ENCODE data around the gene CTRL. TPM values are rescaled to one million over a fixed set of nuclear protein-coding genes. Genes with fewer than 3 reads are reported as not detected.

The CTRL gene
- total RNA-seq, 4 donors from 2014 or later = 0.87 to 3.6 (median 1.6) TPM

- Histone ChIP-seq H3K4me1 (peaks cover 0 to 27% (median 20%) of the 10 kb centered on the region in 4 donors), H3K9me3 (no peaks in the 10 kb centered on the region), H3K27ac (no peak overlapping the region), H3K27me3 (no peaks in the 10 kb centered on the region), H3K4me3 (no peak overlapping the region), H3K36me3 (peaks cover 0 to 41% (median 5%) of the 10 kb centered on the region in 3 donors)
- no peak for DNase-seq (ENCODE audit: low spot score in 2 of 2)
- WGBS, 2 donors = 80 to 82% methylated on average over 6 to 7 of the region's 7 CpGs
- TF ChIP-seq POLR2A (IDR thresholded peaks at IDR 0.05) (no peak), EP300 (IDR thresholded peaks at IDR 0.05) (no peak), CTCF (IDR thresholded peaks at IDR 0.05) (no peak)
Measured at GRCh38 chr16:67933805-67934204, 2.1 kb upstream of the CTRL start.

- H3K27ac ChIP-seq = no peak overlapping the region
- peaks cover 0 to 28% (median 19%) of the 10 kb centered on the region in 4 donors for H3K4me1 ChIP-seq
- peaks cover 0 to 53% (median 8%) of the 10 kb centered on the region in 3 donors for H3K36me3 ChIP-seq
- no peaks in the 10 kb centered on the region for H3K9me3 ChIP-seq
- H3K4me3 ChIP-seq = no peak overlapping the region
- TF ChIP-seq POLR2A (IDR thresholded peaks at IDR 0.05) = no peak
- TF ChIP-seq EP300 (IDR thresholded peaks at IDR 0.05) = no peak
- no peak for TF ChIP-seq CTCF (IDR thresholded peaks at IDR 0.05)
- no peaks in the 10 kb centered on the region for H3K27me3 ChIP-seq
- no peak for DNase-seq (ENCODE audit: low spot score in 2 of 2)
- WGBS, 2 donors = 85 to 100% methylated on average over 2 to 4 of the region's 4 CpGs
Measured at GRCh38 chr16:67932462-67932840, 789 bp upstream of the CTRL start.

- no peak overlapping the region for H3K4me3 ChIP-seq
- 86 to 88% methylated on average over 14 to 16 of the region's 17 CpGs for WGBS, 2 donors
- DNase-seq (ENCODE audit: low spot score in 2 of 2) = no peak
- no peaks in the 10 kb centered on the region for H3K27me3 ChIP-seq
- no peak overlapping the region for H3K27ac ChIP-seq
- no peak for TF ChIP-seq EP300 (IDR thresholded peaks at IDR 0.05)
- TF ChIP-seq CTCF (IDR thresholded peaks at IDR 0.05) = no peak
- no peak for TF ChIP-seq POLR2A (IDR thresholded peaks at IDR 0.05)
- peaks cover 0 to 35% (median 12%) of the 10 kb centered on the region in 4 donors for H3K4me1 ChIP-seq
- peaks cover 0 to 64% (median 11%) of the 10 kb centered on the region in 3 donors for H3K36me3 ChIP-seq
- H3K9me3 ChIP-seq = no peaks in the 10 kb centered on the region
Measured at GRCh38 chr16:67930678-67931211, 917 bp downstream of the CTRL start.

- Histone ChIP-seq H3K4me3 (no peak overlapping the region), H3K27me3 (no peaks in the 10 kb centered on the region), H3K9me3 (no peaks in the 10 kb centered on the region), H3K36me3 (peaks cover 0 to 64% (median 11%) of the 10 kb centered on the region in 3 donors), H3K27ac (no peak overlapping the region), H3K4me1 (peaks cover 0 to 35% (median 9%) of the 10 kb centered on the region in 4 donors)
- TF ChIP-seq POLR2A (IDR thresholded peaks at IDR 0.05) = no peak
- no peak for TF ChIP-seq EP300 (IDR thresholded peaks at IDR 0.05)
- TF ChIP-seq CTCF (IDR thresholded peaks at IDR 0.05) = no peak
- no peak for DNase-seq (ENCODE audit: low spot score in 2 of 2)
- 90 to 92% methylated on average over 14 of the region's 14 CpGs for WGBS, 2 donors
Measured at GRCh38 chr16:67930191-67930590, 1.5 kb downstream of the CTRL start.

- no peak for TF ChIP-seq POLR2A (IDR thresholded peaks at IDR 0.05)
- TF ChIP-seq EP300 (IDR thresholded peaks at IDR 0.05) = peak in 1 of 2 donors; percentile 8
- TF ChIP-seq CTCF (IDR thresholded peaks at IDR 0.05) = peak; percentile 66 to 93 (median 77)
- Histone ChIP-seq H3K4me1 (peaks cover 0 to 32% (median 0%) of the 10 kb centered on the region in 4 donors), H3K9me3 (no peaks in the 10 kb centered on the region), H3K27me3 (no peaks in the 10 kb centered on the region), H3K4me3 (no peak overlapping the region), H3K36me3 (peaks cover 0 to 67% (median 5%) of the 10 kb centered on the region in 3 donors), H3K27ac (no peak overlapping the region)
- 46 to 50% methylated on average over 13 to 14 of the region's 16 CpGs for WGBS, 2 donors
- peak; percentile 59 to 81 for DNase-seq (ENCODE audit: low spot score in 2 of 2)
Measured at GRCh38 chr16:67928561-67929364, 2.9 kb downstream of the CTRL start.
